AG04450 (cell line): Measurements from ENCODE around the gene ANTKMT. TPM values are rescaled to one million over a fixed set of nuclear protein-coding genes. Genes with fewer than 3 reads are reported as not detected.

ENCODE experiments used
- CTCF ChIA-PET: fragments of 300-600, 350-600 bp; formaldehyde crosslinking; extraction: SDS; loops from one replicate; lab custom pipeline; 2022; ENCODE audit warnings: antibody characterized with exemption, inconsistent platforms; lab: Charles Lee
- POLR2A ChIA-PET: fragments of 350-600 bp; formaldehyde crosslinking; extraction: SDS; loops from one replicate; lab custom pipeline; 2021; ENCODE audit warnings: antibody characterized with exemption, inconsistent platforms; lab: Yijun Ruan, JAX
- DNase-seq: peaks from one replicate; pipeline ENCODE4 v3.0.0-alpha.2; 2011; ENCODE audit warnings: low read depth, low spot score
- H3K27ac ChIP-seq: one replicate; pipeline ENCODE4 v1.5.1; 2012; ENCODE audit warnings: low read depth, low read length, control low read depth
- H3K27me3 ChIP-seq: one replicate; pipeline ENCODE4 v1.6.0; 2012; ENCODE audit warnings: low read length; ENCODE audit not compliant: control insufficient read depth, insufficient read depth
- H3K4me3 ChIP-seq: 2 replicates; pipeline ENCODE4 v1.5.1; 2011; ENCODE audit warnings: mild to moderate bottlenecking, low read depth, low read length, control low read depth
- H3K9me3 ChIP-seq: 2 replicates; pipeline ENCODE4 v1.5.1; 2012; ENCODE audit warnings: low read length; ENCODE audit not compliant: control insufficient read depth, insufficient read depth
- polyA plus RNA-seq: library from polyadenylated mRNA; depleted of rRNA; stranded (reverse); fragments of >200 nt; gene quantifications from 2 replicates; pipeline ENCODE4 v1.2.3, GENCODE V29; 2011
- TF ChIP-seq, protein P1 (sequence below): IDR thresholded peaks from 2 replicates; pipeline ENCODE4 v1.5.1; 2011; ENCODE audit warnings: low read depth, low read length, control low read depth, inconsistent platforms

Gene ANTKMT
- polyA plus RNA-seq, 1 experiment: 5.3 TPM

DNA sequence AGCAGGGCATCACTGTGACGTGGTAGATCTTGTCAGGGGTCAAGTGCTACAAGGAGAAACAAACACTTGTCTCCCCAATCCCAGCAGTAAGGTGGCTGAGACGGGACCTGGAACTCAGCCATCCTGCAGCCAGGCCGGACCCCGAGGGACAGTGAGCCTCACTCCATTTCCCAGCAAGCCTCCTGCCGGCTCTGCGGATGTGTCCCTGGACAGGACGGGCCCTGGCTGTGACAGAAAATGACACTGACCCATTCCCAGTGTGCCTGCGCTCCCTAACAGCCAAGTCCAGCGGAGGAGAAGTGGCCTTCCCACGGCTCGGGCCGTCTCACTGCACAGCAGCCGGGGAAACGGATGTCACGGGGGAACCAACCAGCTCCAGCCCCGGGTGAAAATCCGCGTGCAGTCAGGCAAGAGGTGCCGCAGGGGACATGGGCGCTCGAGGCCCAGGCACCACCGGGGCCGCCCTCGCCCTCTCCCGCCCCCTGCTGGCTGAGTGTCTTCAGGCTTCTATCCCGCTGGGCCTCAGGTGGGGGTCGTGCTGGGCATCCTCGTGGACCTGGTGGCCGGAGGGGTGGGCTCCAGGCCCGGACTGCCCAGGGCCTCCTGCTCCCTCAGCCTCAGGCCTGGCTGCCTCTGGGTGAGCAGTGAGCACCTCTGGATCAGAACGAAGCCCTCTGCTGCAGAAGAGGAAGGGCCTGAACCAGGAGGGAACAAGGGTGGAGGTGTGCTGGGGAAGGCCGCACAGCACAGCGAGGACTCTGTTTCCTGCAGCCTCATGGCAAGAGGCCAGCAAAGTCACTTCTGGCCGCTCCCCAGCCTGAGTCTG, 12.6 kb downstream of the ANTKMT start:
- CTCF ChIA-PET: interaction anchor here (1.0 kb wide), 1 partner anchor 13 kb away, joined by 3 read pairs; no protein-coding TSS in a partner anchor
- H3K4me3 ChIP-seq: no peak overlapping the region
- POLR2A ChIA-PET: no interaction called here
- TF ChIP-seq, protein P1, sequence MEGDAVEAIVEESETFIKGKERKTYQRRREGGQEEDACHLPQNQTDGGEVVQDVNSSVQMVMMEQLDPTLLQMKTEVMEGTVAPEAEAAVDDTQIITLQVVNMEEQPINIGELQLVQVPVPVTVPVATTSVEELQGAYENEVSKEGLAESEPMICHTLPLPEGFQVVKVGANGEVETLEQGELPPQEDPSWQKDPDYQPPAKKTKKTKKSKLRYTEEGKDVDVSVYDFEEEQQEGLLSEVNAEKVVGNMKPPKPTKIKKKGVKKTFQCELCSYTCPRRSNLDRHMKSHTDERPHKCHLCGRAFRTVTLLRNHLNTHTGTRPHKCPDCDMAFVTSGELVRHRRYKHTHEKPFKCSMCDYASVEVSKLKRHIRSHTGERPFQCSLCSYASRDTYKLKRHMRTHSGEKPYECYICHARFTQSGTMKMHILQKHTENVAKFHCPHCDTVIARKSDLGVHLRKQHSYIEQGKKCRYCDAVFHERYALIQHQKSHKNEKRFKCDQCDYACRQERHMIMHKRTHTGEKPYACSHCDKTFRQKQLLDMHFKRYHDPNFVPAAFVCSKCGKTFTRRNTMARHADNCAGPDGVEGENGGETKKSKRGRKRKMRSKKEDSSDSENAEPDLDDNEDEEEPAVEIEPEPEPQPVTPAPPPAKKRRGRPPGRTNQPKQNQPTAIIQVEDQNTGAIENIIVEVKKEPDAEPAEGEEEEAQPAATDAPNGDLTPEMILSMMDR: peak; percentile 47
- no peak overlapping the region for H3K27ac ChIP-seq
- H3K9me3 ChIP-seq: no peaks in the 10 kb centered on the region; the same call in 1 of the 2 replicates
- DNase-seq: no peak
- H3K27me3 ChIP-seq: no peaks in the 10 kb centered on the region

DNA sequence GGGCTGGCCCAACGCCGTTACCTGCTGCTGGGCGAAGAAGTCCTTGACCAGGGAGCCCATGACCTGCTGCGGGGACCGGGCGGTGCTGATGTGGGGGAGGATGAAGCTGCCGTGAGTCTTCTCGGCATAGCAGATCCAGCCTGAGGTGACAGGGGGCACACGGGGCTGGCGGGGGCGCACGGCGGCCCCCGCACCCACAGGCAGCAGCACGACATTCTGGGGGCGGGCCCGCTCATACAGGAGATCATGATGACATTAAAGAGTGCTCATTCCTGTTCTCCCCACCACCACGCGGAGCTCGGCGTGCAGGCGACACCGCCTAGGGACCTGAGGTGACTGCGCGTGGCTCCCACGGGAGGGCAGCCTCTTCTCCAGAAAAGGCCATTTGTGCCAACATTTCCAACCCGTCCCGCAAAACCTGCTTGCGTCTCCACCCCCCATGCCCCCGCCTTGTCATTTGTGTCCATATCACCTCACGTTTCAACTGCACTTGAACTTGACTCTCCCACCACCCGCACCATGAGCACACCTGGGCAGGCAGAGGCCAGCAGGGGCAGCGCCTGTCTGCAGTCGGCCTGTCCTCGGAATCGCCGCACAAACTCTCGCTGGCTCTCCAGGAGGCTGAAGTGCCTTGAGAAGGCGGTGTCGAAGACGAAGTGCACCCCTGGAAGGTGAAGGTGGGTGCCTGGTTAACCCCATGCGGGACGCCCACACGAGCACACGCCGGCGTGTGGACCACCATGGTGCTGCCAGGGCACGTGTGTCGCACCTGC, 13.4 kb downstream of the ANTKMT start:
- Histone ChIP-seq H3K4me3 (no peak overlapping the region), H3K27me3 (no peaks in the 10 kb centered on the region), H3K27ac (no peak overlapping the region), H3K9me3 (no peaks in the 10 kb centered on the region; the same call in 1 of the 2 replicates)
- POLR2A ChIA-PET: no interaction called here
- TF ChIP-seq, protein P1: no peak
- CTCF ChIA-PET: no interaction called here
- no peak for DNase-seq

DNA sequence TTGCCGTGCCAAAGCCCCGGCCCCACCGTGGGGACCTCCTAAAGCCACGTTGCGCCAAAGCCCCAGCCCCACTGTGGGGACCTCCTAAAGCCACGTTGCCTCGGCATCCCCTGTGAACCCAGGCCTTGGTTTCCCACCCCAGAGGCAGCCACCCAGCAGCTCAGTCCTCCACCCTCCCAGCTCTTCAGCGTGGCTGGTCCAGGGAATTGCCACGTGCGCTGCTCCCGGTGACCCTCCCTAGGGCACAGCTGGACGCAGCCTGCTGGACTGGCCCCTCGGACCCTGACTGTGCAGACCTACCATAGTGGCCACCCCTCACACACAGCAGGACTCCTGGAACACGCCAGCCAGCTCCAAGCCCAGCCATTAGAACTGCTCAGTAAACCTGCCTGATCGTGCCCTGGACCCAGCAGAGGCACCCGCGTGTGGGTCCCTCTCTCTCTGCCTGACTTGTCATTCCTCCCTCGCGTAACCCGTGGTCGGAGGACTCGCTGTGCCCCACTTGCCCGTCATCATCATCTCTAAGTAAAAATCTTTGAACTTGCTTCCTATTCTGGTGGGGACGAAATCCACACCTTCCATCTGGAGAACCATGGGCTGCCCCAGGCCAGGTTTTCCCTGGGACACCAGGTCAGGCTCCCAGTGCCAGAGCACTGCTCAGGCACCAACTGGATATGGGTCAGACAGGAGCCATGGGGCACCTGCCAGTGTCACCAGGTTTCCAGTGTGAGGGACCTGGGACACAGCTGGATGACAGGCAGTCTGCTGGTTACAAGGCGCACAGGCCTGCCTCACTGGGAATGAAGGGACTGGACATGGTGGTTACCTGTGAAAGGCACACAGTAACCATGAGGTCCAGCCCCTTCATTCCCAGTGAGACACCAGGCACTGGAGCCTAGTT, 14.3 kb downstream of the ANTKMT start:
- Histone ChIP-seq H3K27me3 (no peaks in the 10 kb centered on the region), H3K9me3 (no peaks in the 10 kb centered on the region; the same call in 1 of the 2 replicates), H3K27ac (no peak overlapping the region), H3K4me3 (no peak overlapping the region)
- POLR2A ChIA-PET: no interaction called here
- TF ChIP-seq, protein P1: no peak
- CTCF ChIA-PET: no interaction called here
- DNase-seq: no peak

DNA sequence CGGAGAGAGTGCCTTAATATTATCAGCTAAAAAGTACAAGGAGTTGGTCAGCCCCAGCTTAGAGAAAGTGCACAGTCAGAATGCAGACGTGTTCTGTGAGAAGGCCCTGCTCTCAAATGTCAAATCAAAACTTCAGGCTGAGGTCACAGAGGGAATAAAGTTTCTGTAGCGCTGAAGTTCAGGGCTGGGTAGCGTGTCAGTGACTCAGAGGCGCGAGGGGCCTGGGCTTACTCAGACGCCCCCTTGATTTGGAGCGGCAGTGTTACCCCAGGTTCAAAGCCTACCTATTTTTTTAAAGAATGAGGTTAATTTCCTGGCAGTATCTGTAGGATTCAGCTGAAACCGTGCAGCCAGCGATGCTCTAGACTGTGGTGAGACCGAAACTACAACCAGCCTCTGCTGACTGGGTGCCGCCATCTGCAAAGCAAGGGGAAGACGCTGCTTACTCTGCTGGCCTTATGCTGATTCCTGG, 15.1 kb downstream of the ANTKMT start:
- Histone ChIP-seq H3K27me3 (no peaks in the 10 kb centered on the region), H3K9me3 (no peaks in the 10 kb centered on the region; the same call in 1 of the 2 replicates), H3K27ac (no peak overlapping the region), H3K4me3 (no peak overlapping the region)
- ChIA-PET CTCF (no interaction called here), POLR2A (interaction anchor here (0.7 kb wide), 1 partner anchor 608 kb away, joined by 3 read pairs; no protein-coding TSS in a partner anchor)
- DNase-seq: no peak
- TF ChIP-seq, protein P1: no peak
